ENCODE results near the gene PIH1D2. TPM values are rescaled to one million over a fixed set of nuclear protein-coding genes. Genes with fewer than 3 reads are reported as not detected.
"Not testable (repeated sequence)": the region's sequence is repeated elsewhere in the genome, so short reads cannot be mapped to it uniquely, and the experiment has no call there.

Gene PIH1D2
- total and polyA plus RNA-seq, 4 donors = 5.3 to 12.9 (median 7.3) TPM

GRCh38 chr11:112042161-112042960 is 31.5 kb downstream of the PIH1D2 start:
- no CpG with 5 or more reads among the region's 6 CpGs for WGBS (ENCODE audit: insufficient coverage)
- Histone ChIP-seq H3K4me1 (ENCODE audit: control insufficient read depth, insufficient read depth, low read length) (no peaks in the 10 kb centered on the region), H3K27me3 (ENCODE audit: control insufficient read depth, insufficient read depth, low read length) (no peaks in the 10 kb centered on the region), H3K4me3 (ENCODE audit: low read depth, low read length) (no peak overlapping the region), H3K9me3 (ENCODE audit: control insufficient read depth, insufficient read depth, low read length) (no peaks in the 10 kb centered on the region), H3K27ac (ENCODE audit: low read depth, low read length) (no peak overlapping the region), H3K36me3 (ENCODE audit: control insufficient read depth, insufficient read depth, low read length) (peaks cover 31% of the 10 kb centered on the region)
- no peak for DNase-seq (ENCODE audit: low read depth in 4 of 6, low spot score in 6 of 6)

- H3K4me3 ChIP-seq (ENCODE audit: low read depth, low read length) = no peak overlapping the region
- no peak overlapping the region for H3K27ac ChIP-seq (ENCODE audit: low read depth, low read length)
- H3K36me3 ChIP-seq (ENCODE audit: control insufficient read depth, insufficient read depth, low read length) = peaks cover 40% of the 10 kb centered on the region
- H3K9me3 ChIP-seq (ENCODE audit: control insufficient read depth, insufficient read depth, low read length) = no peaks in the 10 kb centered on the region
- no peak for DNase-seq (ENCODE audit: low read depth in 4 of 6, low spot score in 6 of 6)
- no peaks in the 10 kb centered on the region for H3K4me1 ChIP-seq (ENCODE audit: control insufficient read depth, insufficient read depth, low read length)
- no peaks in the 10 kb centered on the region for H3K27me3 ChIP-seq (ENCODE audit: control insufficient read depth, insufficient read depth, low read length)
Observed at GRCh38 chr11:112037527-112037926, 36.3 kb downstream of the PIH1D2 start.

- H3K27ac ChIP-seq (ENCODE audit: low read depth, low read length) = no peak overlapping the region
- H3K4me3 ChIP-seq (ENCODE audit: low read depth, low read length) = no peak overlapping the region
- no peaks in the 10 kb centered on the region for H3K27me3 ChIP-seq (ENCODE audit: control insufficient read depth, insufficient read depth, low read length)
- DNase-seq (ENCODE audit: low read depth in 4 of 6, low spot score in 6 of 6) = no peak
- peaks cover 57% of the 10 kb centered on the region for H3K36me3 ChIP-seq (ENCODE audit: control insufficient read depth, insufficient read depth, low read length)
- H3K9me3 ChIP-seq (ENCODE audit: control insufficient read depth, insufficient read depth, low read length) = no peaks in the 10 kb centered on the region
- H3K4me1 ChIP-seq (ENCODE audit: control insufficient read depth, insufficient read depth, low read length) = no peaks in the 10 kb centered on the region
- WGBS (ENCODE audit: insufficient coverage) = no CpG with 5 or more reads among the region's 3 CpGs
Observed at GRCh38 chr11:112033902-112034301, 39.9 kb downstream of the PIH1D2 start.

GRCh38 chr11:112029460-112029859 is 44.4 kb downstream of the PIH1D2 start:
- Histone ChIP-seq H3K9me3 (ENCODE audit: control insufficient read depth, insufficient read depth, low read length) (no peaks in the 10 kb centered on the region), H3K27ac (ENCODE audit: low read depth, low read length) (no peak overlapping the region), H3K4me3 (ENCODE audit: low read depth, low read length) (no peak overlapping the region), H3K27me3 (ENCODE audit: control insufficient read depth, insufficient read depth, low read length) (no peaks in the 10 kb centered on the region), H3K36me3 (ENCODE audit: control insufficient read depth, insufficient read depth, low read length) (peaks cover 55% of the 10 kb centered on the region), H3K4me1 (ENCODE audit: control insufficient read depth, insufficient read depth, low read length) (no peaks in the 10 kb centered on the region)
- no peak for DNase-seq (ENCODE audit: low read depth in 4 of 6, low spot score in 6 of 6)
- WGBS (ENCODE audit: insufficient coverage) = 67% methylated on average over 1 of the region's 2 CpGs

GRCh38 chr11:112026784-112027410 is 46.9 kb downstream of the PIH1D2 start:
- DNase-seq (ENCODE audit: low read depth in 4 of 6, low spot score in 6 of 6); H3K4me3 ChIP-seq (ENCODE audit: low read depth, low read length): not testable (repeated sequence)
- WGBS (ENCODE audit: insufficient coverage) = no CpG with 5 or more reads among the region's 49 CpGs

GRCh38 chr11:112025707-112026106 is 48.1 kb downstream of the PIH1D2 start:
- Histone ChIP-seq H3K27me3 (ENCODE audit: control insufficient read depth, insufficient read depth, low read length) (no peaks in the 10 kb centered on the region), H3K36me3 (ENCODE audit: control insufficient read depth, insufficient read depth, low read length) (peaks cover 31% of the 10 kb centered on the region), H3K4me1 (ENCODE audit: control insufficient read depth, insufficient read depth, low read length) (no peaks in the 10 kb centered on the region), H3K4me3 (ENCODE audit: low read depth, low read length) (peak overlapping the region; percentile 94), H3K9me3 (ENCODE audit: control insufficient read depth, insufficient read depth, low read length) (no peaks in the 10 kb centered on the region), H3K27ac (ENCODE audit: low read depth, low read length) (peak overlapping the region; percentile 94)
- WGBS (ENCODE audit: insufficient coverage) = 2% methylated on average over 7 of the region's 8 CpGs
- peak in 2 of 6 donors; percentile 6 to 20 for DNase-seq (ENCODE audit: low read depth in 4 of 6, low spot score in 6 of 6)

More at GRCh38 chr11:112026784-112027410, 46.9 kb downstream of the PIH1D2 start:
- H3K9me3 ChIP-seq (ENCODE audit: control insufficient read depth, insufficient read depth, low read length); H3K27me3 ChIP-seq (ENCODE audit: control insufficient read depth, insufficient read depth, low read length); H3K4me1 ChIP-seq (ENCODE audit: control insufficient read depth, insufficient read depth, low read length); H3K27ac ChIP-seq (ENCODE audit: low read depth, low read length): not testable (repeated sequence)
- H3K36me3 ChIP-seq (ENCODE audit: control insufficient read depth, insufficient read depth, low read length) = peaks cover 38% of the 10 kb centered on the region

- Histone ChIP-seq H3K36me3 (ENCODE audit: control insufficient read depth, insufficient read depth, low read length) (peaks cover 28% of the 10 kb centered on the region), H3K9me3 (ENCODE audit: control insufficient read depth, insufficient read depth, low read length) (no peaks in the 10 kb centered on the region), H3K27ac (ENCODE audit: low read depth, low read length) (peak within 1 kb of the TSS; percentile 94), H3K27me3 (ENCODE audit: control insufficient read depth, insufficient read depth, low read length) (no peaks in the 10 kb centered on the region), H3K4me3 (ENCODE audit: low read depth, low read length) (peak within 1 kb of the TSS; percentile 94), H3K4me1 (ENCODE audit: control insufficient read depth, insufficient read depth, low read length) (no peaks in the 10 kb centered on the region)
- peak; percentile 75 to 96 (median 88) for DNase-seq (ENCODE audit: low read depth in 4 of 6, low spot score in 6 of 6)
- WGBS (ENCODE audit: insufficient coverage) = 0% methylated on average over 71 of the region's 71 CpGs
Observed at GRCh38 chr11:112024773-112025678, 48.8 kb downstream of the PIH1D2 start, which contains the start of gene DLAT. Gene DLAT (plus strand): TSS chr11:112025408. CDS start chr11:112025473, 65 bp downstream.

- Histone ChIP-seq H3K4me1 (ENCODE audit: control insufficient read depth, insufficient read depth, low read length) (no peaks in the 10 kb centered on the region), H3K4me3 (ENCODE audit: low read depth, low read length) (peak overlapping the region; percentile 94), H3K27me3 (ENCODE audit: control insufficient read depth, insufficient read depth, low read length) (no peaks in the 10 kb centered on the region), H3K27ac (ENCODE audit: low read depth, low read length) (peak overlapping the region; percentile 94), H3K36me3 (ENCODE audit: control insufficient read depth, insufficient read depth, low read length) (peaks cover 21% of the 10 kb centered on the region), H3K9me3 (ENCODE audit: control insufficient read depth, insufficient read depth, low read length) (no peaks in the 10 kb centered on the region)
- 17% methylated on average over 3 of the region's 10 CpGs for WGBS (ENCODE audit: insufficient coverage)
- peak in 1 of 6 donors; percentile 4 for DNase-seq (ENCODE audit: low read depth in 4 of 6, low spot score in 6 of 6)
Observed at GRCh38 chr11:112024178-112024772, 49.5 kb downstream of the PIH1D2 start.

GRCh38 chr11:112023104-112023503 is 50.7 kb downstream of the PIH1D2 start:
- 100% methylated on average over 1 of the region's 3 CpGs for WGBS (ENCODE audit: insufficient coverage)
- peaks cover 11% of the 10 kb centered on the region for H3K36me3 ChIP-seq (ENCODE audit: control insufficient read depth, insufficient read depth, low read length)
- no peaks in the 10 kb centered on the region for H3K9me3 ChIP-seq (ENCODE audit: control insufficient read depth, insufficient read depth, low read length)
- no peaks in the 10 kb centered on the region for H3K4me1 ChIP-seq (ENCODE audit: control insufficient read depth, insufficient read depth, low read length)
- H3K4me3 ChIP-seq (ENCODE audit: low read depth, low read length) = no peak overlapping the region
- H3K27ac ChIP-seq (ENCODE audit: low read depth, low read length) = no peak overlapping the region
- no peaks in the 10 kb centered on the region for H3K27me3 ChIP-seq (ENCODE audit: control insufficient read depth, insufficient read depth, low read length)
- DNase-seq (ENCODE audit: low read depth in 4 of 6, low spot score in 6 of 6) = peak in 2 of 6 donors; percentile 4 to 10
